ENCODE measurements around the gene TMEM88. TPM values are rescaled to one million over a fixed set of nuclear protein-coding genes. Genes with fewer than 3 reads are reported as not detected.

TMEM88 gene
- polyA plus RNA-seq, 1 donor from 2014 or later, result 4.2 TPM

DNA sequence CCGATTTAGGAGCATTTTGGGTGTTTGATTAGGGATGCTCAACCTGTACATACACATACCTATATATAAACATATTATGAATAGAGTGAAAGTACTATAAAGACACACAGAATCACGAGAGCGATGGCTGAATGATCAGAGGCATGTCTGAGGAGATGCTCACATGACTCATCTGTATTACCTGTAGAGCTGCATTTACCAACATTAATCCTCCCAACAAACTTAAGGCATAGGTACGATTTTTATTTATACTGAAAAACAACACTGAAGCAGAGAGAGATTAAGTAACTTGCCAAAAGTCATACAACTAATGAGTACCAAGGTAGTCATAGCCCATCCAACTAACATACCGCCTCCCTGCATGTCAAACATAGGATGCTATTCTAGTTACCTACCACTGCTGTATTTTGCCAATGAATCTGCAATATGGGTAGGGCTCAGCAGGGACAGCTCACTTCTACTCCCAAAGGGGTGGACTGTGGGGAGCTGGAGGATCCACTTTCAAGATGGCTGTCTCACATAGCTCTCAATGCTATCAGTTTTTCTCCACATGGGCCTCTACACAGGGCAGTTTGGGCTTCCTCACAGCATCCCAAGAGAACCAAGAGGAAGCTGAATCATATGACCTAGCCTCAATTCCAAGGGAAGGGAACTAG lies 10.3 kb downstream of the TMEM88 start:
- no peak for TF ChIP-seq POLR2AphosphoS5 (IDR thresholded peaks at IDR 0.05)
- TF ChIP-seq SMC3 (conservative IDR thresholded peaks at IDR 0.05; ENCODE audit: poor library complexity), result no peak
- TF ChIP-seq TAF1 (IDR thresholded peaks at IDR 0.05; ENCODE audit: low read depth), result no peak
- TF ChIP-seq, protein P1, sequence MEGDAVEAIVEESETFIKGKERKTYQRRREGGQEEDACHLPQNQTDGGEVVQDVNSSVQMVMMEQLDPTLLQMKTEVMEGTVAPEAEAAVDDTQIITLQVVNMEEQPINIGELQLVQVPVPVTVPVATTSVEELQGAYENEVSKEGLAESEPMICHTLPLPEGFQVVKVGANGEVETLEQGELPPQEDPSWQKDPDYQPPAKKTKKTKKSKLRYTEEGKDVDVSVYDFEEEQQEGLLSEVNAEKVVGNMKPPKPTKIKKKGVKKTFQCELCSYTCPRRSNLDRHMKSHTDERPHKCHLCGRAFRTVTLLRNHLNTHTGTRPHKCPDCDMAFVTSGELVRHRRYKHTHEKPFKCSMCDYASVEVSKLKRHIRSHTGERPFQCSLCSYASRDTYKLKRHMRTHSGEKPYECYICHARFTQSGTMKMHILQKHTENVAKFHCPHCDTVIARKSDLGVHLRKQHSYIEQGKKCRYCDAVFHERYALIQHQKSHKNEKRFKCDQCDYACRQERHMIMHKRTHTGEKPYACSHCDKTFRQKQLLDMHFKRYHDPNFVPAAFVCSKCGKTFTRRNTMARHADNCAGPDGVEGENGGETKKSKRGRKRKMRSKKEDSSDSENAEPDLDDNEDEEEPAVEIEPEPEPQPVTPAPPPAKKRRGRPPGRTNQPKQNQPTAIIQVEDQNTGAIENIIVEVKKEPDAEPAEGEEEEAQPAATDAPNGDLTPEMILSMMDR (IDR thresholded peaks at IDR 0.05; ENCODE audit: poor library complexity, severe bottlenecking), result no peak
- no peak for TF ChIP-seq EP300 (conservative IDR thresholded peaks at IDR 0.05; ENCODE audit: poor library complexity, severe bottlenecking)
- no peak for TF ChIP-seq EZH2 (IDR thresholded peaks at IDR 0.05; ENCODE audit: borderline replicate concordance, insufficient read depth, low read length, poor library complexity, severe bottlenecking)
- no peak for TF ChIP-seq MXI1 (conservative IDR thresholded peaks at IDR 0.05; ENCODE audit: poor library complexity, severe bottlenecking)
- TF ChIP-seq, protein P2, sequence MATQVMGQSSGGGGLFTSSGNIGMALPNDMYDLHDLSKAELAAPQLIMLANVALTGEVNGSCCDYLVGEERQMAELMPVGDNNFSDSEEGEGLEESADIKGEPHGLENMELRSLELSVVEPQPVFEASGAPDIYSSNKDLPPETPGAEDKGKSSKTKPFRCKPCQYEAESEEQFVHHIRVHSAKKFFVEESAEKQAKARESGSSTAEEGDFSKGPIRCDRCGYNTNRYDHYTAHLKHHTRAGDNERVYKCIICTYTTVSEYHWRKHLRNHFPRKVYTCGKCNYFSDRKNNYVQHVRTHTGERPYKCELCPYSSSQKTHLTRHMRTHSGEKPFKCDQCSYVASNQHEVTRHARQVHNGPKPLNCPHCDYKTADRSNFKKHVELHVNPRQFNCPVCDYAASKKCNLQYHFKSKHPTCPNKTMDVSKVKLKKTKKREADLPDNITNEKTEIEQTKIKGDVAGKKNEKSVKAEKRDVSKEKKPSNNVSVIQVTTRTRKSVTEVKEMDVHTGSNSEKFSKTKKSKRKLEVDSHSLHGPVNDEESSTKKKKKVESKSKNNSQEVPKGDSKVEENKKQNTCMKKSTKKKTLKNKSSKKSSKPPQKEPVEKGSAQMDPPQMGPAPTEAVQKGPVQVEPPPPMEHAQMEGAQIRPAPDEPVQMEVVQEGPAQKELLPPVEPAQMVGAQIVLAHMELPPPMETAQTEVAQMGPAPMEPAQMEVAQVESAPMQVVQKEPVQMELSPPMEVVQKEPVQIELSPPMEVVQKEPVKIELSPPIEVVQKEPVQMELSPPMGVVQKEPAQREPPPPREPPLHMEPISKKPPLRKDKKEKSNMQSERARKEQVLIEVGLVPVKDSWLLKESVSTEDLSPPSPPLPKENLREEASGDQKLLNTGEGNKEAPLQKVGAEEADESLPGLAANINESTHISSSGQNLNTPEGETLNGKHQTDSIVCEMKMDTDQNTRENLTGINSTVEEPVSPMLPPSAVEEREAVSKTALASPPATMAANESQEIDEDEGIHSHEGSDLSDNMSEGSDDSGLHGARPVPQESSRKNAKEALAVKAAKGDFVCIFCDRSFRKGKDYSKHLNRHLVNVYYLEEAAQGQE (IDR thresholded peaks at IDR 0.05; ENCODE audit: borderline replicate concordance), result no peak
- no peak for TF ChIP-seq RAD21 (conservative IDR thresholded peaks at IDR 0.05)
- Histone ChIP-seq H3K4me3 (ENCODE audit: low read length) (no peak overlapping the region), H3K36me3 (ENCODE audit: insufficient read depth, low read length) (no peaks in the 10 kb centered on the region), H3K4me2 (ENCODE audit: low read length) (no peak overlapping the region), H3K27ac (ENCODE audit: low read length) (no peak overlapping the region), H3K9ac (ENCODE audit: low read length) (no peak overlapping the region), H3K9me3 (ENCODE audit: low read length) (no peaks in the 10 kb centered on the region), H4K20me1 (ENCODE audit: insufficient read depth) (no peaks in the 10 kb centered on the region), H3K9me2 (ENCODE audit: insufficient read depth, low read length) (no peaks in the 10 kb centered on the region), H2AFZ (ENCODE audit: low read depth, low read length) (no peak overlapping the region), H3F3A (ENCODE audit: insufficient read depth, low read length, poor library complexity, severe bottlenecking) (no peaks in the 10 kb centered on the region), H3K27me3 (ENCODE audit: insufficient read depth, low read depth, low read length) (no peaks in the 10 kb centered on the region), H3K79me2 (replicated peaks; ENCODE audit: insufficient read depth, low read length) (peaks cover 5% of the 10 kb centered on the region)

DNA sequence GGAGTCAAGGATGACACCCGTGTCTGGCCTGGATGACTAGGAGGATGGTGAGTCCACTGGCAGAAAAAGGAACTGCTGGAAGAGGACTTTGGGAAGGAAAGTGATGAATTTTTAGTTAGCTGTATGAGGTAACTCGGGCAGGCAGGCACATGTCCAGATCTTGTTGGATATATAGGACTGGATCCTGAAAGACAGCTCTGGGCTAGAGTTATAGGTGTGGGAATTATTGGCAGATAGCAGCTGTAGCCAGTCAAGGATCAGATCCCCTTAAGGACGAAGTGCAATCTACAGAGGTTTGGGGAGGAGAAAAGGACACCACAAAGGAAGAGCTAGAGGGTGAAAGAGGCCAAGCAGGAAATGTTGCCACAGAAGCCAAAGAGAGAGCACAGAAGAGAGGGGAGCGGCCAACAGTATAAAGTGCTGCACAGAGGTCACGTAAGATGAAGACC lies 13.0 kb downstream of the TMEM88 start:
- no peak overlapping the region for H2AFZ ChIP-seq (ENCODE audit: low read depth, low read length)
- H3K27me3 ChIP-seq (ENCODE audit: insufficient read depth, low read depth, low read length), result no peaks in the 10 kb centered on the region
- no peak overlapping the region for H3K4me2 ChIP-seq (ENCODE audit: low read length)
- H3K9ac ChIP-seq (ENCODE audit: low read length), result no peak overlapping the region
- peaks cover 3% of the 10 kb centered on the region for H3K79me2 ChIP-seq (replicated peaks; ENCODE audit: insufficient read depth, low read length)
- H3K36me3 ChIP-seq (ENCODE audit: insufficient read depth, low read length), result no peaks in the 10 kb centered on the region
- no peaks in the 10 kb centered on the region for H3F3A ChIP-seq (ENCODE audit: insufficient read depth, low read length, poor library complexity, severe bottlenecking)
- no peaks in the 10 kb centered on the region for H4K20me1 ChIP-seq (ENCODE audit: insufficient read depth)
- TF ChIP-seq EZH2 (IDR thresholded peaks at IDR 0.05; ENCODE audit: borderline replicate concordance, insufficient read depth, low read length, poor library complexity, severe bottlenecking) (no peak), POLR2AphosphoS5 (IDR thresholded peaks at IDR 0.05) (no peak), EP300 (conservative IDR thresholded peaks at IDR 0.05; ENCODE audit: poor library complexity, severe bottlenecking) (no peak), RAD21 (conservative IDR thresholded peaks at IDR 0.05) (no peak), TAF1 (IDR thresholded peaks at IDR 0.05; ENCODE audit: low read depth) (no peak), SMC3 (conservative IDR thresholded peaks at IDR 0.05; ENCODE audit: poor library complexity) (no peak), MXI1 (conservative IDR thresholded peaks at IDR 0.05; ENCODE audit: poor library complexity, severe bottlenecking) (no peak)
- TF ChIP-seq, protein P2 (IDR thresholded peaks at IDR 0.05; ENCODE audit: borderline replicate concordance), result no peak
- TF ChIP-seq, protein P1 (IDR thresholded peaks at IDR 0.05; ENCODE audit: poor library complexity, severe bottlenecking), result no peak
- no peak overlapping the region for H3K27ac ChIP-seq (ENCODE audit: low read length)
- H3K4me3 ChIP-seq (ENCODE audit: low read length), result no peak overlapping the region
- H3K9me2 ChIP-seq (ENCODE audit: insufficient read depth, low read length), result no peaks in the 10 kb centered on the region
- no peaks in the 10 kb centered on the region for H3K9me3 ChIP-seq (ENCODE audit: low read length)

Data from neural cell (in vitro differentiated cells).